ENCODE measurements around the gene ATP11C.

ATP11C gene

DNA sequence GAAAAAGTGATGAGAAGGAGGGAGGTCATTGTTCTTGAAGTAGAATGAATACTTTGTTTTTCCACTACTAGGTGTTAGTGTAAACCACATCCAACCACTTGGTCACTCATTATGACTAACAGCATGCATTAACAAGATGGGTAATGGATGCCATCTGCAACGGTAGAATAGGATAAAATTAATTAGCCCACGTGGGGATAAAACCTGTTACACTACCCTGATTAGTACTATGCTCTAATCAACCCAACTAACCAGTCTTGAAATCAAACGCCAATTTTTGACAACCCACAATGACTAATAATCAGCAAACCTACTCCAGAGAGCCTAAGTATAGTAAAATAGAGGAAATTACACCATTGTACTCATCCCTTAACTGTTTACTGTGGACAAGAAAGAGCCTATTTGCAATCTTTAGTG lies 131.4 kb downstream of the ATP11C start:
- no peak for DNase-seq

DNA sequence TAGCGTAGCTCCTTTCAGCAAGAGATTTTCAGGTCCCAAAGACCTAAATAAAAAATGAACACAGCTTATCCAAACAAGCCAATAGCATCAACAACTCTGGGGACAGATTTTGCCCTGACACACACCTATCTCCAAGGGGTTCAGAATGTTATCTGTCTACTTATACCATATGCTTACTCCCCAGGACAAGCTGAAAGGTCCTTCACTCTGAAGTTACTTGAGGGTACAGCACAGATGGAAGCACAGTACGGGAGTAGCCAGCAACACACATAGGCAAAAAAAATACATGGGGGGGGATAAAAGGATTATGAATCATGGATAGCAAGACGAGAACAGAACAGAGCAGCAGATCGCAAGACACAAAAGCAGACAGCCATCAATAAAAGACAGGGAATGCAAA lies 134.2 kb downstream of the ATP11C start:
- DNase-seq, result no peak

DNA sequence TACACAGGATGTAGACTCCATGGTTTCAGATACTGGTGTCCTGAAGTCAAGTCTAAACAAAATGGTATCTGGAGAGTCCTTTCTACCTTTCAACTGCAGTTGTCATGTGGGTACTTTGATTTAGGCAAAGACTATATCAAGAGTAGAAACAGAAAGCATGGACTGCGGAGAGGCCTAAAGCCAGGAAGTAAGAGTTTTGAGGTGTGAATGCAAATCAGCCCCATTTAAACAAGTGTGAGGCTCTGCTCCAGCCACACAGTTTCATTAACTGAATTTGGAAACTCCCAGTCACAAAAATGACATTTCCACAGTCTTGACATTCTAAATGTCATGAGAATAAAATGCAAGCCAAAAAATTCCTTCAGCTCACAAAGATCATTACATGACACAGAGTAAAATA lies 137.7 kb downstream of the ATP11C start:
- DNase-seq, result peak; percentile 6

DNA sequence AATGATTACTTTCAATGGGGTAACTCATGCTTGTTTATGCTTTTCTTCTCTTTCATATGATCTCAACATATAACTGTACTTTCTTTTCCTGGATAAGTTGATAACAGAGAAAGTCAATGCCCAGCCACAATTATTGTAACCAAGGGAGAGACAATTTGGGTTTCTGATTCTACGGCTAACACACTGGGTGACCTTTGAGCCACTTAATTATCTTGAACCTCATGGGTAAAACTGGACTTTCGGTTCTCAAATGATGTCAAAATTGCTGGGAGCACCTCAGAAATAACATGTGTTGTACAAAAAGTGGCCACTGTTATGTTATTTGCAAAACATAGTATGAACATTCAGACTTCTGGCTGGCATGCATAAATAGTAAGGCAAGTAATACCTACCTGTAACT lies 145.3 kb downstream of the ATP11C start:
- no peak for DNase-seq

DNA sequence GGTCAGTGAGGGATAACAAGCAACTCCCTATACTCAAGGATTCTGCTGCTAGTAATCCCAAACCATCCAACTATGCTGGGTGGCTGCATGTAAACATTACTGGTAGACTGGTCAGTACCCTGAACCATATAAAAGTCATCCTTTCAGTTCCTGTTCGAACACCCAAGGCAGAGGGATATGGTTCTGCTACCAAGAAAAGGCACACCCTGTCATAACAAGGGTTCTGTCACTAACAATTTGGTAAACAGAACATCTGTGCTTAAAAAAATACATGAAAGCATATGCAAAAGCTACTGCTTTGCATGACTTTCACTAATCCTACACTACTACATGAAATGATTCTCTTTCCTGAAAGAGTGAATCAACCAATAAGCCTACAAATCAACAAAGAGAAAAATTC lies 148.0 kb downstream of the ATP11C start:
- no peak for DNase-seq

DNA sequence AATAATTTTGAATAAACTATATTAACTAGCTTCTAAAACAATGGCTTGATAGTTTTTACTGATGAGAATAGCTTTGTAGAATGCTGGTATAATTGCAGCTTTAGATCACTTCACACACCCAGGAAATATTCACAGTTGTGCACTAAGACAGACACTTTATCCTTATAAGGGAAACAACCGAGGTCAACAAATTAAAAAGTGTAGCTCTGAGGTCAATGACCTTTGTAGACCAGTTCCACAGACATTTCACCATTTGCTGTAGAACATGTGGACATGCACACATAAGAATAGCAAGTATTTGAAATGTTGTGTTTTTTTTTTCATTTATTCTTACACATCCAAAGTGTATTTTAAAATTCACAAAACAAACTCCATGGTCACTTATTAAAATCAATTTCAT lies 148.9 kb downstream of the ATP11C start:
- DNase-seq, result no peak

DNA sequence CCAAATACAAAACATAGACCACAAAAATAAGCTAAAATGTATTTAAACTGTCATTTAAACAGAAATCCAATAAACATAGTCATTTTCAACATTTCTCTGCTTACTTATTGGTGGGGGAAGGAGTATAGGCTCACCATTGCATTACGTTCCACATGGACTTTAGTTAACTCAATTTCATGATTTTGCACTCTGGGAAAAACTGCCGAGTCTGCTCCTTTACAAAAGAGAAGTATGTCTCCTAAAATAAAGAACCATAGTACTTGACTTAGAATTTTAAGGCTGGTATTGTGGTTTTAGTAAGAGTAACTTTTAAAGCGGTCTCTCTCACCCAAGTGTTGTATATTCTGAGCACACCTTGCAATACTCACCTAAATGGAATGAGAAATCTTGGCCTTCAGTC lies 149.8 kb downstream of the ATP11C start:
- DNase-seq, result no peak

DNA sequence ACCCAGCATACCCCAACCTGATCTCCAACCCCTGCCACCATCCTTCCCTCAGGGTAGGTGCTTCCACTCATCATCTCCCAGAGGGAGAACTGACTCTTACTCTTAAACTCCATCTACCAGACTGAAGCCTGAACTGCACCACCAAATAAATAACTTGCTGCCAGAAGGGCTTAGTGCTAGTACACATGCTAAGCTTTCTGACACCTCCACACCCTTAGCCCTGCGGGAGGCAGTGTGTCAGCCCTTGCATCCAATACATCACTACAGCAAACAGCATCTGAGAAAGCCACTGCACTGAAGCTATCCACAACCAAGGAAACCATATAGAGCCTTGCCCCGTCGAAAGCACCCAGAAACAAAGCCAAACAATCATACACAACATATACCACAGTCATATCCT lies 156.3 kb downstream of the ATP11C start:
- no peak for DNase-seq

DNA sequence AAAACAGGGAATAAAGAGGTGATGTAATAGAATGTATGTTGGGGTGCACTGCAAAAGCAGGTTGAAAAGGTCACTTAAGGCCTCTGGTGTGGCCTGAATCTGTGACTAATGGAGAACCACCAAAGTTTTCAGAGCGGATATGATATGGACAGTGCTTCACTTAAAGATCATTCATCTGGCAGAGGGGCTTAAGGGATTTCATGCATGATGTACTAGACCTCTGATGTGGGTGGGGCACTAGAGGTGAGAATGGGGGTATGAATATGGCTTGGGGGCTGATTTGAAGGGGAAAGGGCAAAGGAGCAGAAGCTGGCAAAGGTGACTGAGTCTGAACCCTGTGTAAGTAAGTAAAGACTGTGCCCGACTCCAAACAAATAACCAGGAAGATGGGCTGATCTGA lies 162.5 kb downstream of the ATP11C start:
- no peak for DNase-seq

DNA sequence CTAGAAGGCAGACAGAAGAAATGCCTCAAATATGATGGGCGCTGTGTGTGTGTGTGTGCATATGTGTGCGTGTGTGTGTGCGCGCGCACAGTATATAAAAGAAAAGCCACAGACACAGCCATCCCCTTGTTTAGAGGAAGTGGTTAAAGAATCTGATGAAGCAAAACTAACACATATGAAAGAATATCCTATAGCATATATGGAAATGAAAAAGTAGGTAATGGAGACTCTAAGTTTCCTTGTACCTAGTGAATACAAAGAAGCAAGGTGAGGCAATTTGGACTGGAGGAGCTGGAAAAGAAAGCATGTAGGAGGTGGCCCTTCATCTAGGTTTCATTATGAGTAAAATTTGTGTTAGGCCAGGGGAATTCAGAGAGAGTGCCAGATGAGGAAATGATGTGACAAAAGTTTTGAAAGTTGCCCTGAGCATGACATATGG lies 166.3 kb downstream of the ATP11C start:
- peak; percentile 56 for DNase-seq

DNA sequence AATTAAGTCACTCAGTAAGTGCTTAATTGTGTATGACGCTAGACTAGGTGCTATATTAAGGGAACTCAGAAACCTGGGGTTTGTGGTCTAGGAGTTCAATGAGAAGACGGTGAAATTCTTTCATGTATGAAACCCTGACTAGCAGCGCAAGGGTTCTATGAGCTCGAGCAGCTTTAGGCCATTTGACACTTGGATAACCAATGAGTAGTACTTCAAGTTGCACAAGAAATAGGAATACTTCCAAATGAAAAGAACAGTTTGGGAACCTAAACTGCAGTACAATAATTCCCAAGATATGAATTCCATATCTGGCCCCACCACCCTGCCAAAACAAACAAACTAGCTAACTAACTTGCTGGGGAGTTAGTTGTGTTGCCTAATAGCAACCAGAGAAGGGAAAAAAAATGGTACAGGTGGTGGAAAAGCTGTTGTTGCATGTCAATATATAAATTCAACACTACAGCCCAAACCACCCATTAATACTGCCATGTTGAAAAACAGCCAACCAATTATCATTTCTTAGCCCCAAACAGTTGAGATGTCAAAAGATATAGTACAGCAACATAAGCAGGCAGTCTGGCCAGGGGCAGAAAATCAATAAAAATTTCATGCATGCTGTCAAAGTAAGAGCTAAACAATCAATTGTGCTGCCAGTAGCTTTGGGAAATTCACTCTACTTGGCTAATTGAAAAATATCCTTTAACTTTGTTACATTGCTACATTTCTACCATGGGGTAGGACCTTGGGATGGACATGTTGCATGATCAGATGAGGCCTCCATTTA lies 170.3 kb downstream of the ATP11C start:
- no peak for DNase-seq

DNA sequence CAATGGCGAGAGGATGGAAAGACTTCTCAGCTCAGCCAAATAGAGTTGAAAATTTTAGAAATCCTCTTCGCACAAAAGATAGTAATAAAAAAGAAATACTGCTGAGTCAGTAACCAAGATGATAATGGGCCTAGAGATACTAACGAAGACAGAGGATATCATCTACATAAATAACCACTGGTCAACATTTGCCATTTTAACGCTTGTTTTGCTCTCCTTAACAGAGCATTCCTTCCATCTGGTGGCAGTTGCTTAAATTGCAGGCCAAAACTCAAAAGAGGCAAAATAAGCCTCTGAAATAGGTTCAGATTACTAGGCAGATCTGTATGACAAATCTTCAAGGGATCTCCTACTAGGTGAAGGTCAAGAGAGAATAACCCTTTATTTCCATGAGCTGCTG lies 173.2 kb downstream of the ATP11C start:
- no peak for DNase-seq

DNA sequence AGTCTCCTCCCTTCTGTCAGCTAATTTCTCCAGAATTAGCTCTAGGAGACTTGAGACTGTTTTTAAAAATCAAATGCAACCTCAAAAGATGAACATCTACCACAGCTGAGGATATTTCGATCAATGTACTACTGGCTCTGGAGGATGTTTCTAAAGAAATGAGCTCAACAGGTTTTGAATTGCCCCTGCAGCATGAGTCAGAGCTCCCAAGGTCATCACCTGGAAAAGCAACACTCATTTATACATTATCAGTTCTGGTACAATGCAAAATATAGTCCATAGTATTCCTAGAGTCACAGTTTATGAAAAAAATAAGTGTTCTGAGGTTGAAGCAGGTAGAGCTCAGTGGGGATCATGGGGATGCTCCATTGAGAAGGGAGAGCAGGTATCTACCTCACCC lies 174.0 kb downstream of the ATP11C start:
- no peak for DNase-seq

DNA sequence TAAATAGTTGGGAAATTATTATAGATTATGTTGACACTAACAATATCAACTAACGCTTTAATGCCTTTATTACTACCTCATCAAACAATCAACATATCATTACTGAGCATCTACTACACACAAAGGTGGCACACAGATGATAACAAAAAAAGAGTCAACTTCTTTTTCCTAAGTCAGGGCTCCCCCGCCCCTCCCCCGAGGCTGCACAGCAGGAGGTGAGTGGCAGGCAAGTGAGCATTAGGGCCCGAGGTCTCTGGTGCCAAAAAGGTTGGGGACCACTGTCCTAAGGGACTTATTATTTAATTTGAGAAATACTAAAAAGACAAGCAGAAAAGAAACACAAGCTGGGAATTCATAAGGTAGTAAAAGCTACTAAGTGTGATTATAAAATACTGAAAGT lies 174.6 kb downstream of the ATP11C start:
- no peak for DNase-seq

DNA sequence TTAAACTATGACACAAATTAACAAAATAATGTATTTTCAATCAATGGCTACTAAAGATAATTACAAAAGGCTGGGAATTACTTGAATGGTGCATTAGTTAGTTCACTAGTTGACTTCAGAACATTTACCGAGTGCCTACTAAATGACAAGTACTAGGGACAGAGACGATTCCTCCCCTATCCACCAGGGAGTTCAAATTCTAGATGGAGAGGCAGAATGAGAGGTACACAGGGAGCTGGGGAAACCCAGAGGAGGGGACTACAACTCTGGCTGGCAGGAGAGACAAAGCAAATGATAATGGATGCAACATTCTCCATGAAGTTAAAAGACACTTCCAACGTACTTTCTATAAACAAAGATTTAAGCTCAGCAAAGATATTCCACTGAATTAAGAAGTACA lies 181.8 kb downstream of the ATP11C start:
- DNase-seq, result no peak

DNA sequence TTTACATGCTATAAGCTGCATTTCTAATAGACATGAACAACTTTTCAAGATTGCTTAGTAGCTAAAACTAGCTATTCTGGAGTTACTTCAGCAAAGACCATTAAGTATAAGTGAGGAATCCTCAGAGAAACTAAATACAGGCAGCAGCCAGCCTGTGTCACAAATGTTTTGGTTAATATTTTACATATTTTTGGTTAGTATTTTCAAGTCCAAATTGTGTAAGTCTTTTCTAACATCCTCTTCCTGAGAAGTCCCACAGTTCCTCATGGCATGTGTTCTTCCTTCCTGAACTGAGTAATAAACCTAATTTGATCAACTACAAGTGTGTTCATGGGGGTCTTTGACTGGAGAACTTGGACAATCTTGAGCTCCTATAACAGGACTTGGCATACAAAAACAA lies 182.5 kb downstream of the ATP11C start:
- no peak for DNase-seq

DNA sequence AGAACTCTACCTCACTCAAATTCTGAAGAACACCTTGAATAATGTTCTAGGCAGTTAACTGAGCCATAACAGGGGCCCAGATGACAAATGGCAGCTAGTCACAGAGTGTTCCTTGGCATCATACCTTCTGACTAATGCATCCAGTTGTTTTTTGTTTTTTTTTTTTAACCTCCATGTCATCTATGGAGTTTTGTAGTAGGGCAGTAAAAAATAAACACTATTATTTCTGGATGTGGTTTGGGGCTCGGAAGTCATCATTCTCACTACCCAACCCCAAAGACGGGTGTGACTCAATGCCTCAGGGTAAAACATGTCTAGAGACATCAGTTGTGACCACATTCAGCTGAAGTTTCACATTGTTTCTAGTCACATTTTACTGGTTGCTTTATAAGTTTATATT lies 193.7 kb downstream of the ATP11C start:
- DNase-seq, result peak; percentile 20

DNA sequence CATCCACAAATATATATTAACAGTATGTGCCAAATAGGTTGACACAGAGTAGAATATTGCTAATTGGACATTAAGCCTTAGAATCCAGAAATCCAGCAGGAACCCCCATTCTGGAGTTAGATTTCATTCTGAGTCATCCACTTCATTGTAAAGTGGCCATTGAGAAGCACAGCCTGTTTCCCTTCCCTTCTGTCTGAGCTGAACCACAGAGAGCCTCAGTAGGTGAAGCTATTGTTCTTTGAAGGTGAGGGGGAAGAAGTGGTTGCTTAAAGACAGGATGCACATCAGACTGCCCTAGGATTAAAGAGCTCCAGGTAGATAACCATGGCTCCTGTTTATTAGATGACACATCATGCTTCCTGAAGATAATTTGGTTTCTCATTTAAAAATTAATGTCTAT lies 194.3 kb downstream of the ATP11C start:
- DNase-seq, result no peak

DNA sequence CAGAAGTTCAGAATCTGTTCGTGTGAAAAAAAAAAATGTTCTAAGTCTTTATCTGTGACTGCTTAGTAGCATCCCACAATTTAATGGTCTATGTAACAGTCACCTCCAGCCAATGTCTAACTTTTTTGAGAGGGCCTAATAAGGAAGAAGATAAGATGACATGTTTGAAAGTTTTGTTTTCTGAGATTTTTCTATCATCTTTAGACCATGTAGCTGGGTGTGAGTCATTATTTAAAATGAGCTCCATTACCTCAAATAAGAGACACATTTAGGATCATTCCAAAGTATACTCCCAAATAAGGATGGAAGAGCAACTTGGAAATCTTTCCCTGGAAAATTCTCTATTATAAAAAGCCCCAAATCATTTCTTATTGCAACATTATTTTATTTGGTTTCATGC lies 196.7 kb downstream of the ATP11C start:
- no peak for DNase-seq

DNA sequence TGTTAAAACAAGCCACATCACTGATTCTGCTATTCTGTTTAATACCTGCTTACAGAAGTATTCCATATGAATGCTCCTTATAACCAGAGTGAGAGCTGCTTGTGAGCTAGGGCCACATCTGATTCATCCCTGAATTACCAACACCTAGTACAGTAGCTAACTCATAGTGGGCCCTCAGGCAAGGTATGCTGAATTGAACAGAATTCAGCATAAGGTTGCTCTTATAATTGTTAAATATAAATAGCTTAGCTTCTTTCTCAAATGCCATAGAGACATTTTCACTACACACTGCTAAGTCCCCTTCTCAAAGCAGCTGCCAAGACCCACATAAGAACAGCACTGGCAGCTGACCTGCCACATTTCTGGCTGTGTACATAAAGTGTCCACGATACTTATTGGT lies 197.9 kb downstream of the ATP11C start:
- no peak for DNase-seq

DNA sequence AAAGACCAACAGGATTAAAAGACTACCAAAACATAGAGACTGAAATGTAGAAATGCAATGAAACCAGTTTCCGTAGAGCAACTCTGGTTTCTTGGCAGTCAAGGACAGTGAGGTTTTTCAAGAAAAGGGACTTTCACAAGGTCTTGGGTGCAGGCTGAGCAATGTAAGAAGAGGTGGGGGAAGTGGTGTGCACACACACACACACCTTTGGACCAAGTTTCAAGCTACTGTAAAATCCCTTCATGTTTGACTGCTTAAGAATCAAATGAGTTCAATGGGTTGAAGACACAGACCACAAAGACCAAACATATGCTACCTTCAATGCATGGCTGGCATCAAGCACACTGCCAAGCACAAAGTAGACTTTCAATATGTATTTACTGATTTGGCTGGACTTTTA lies 207.1 kb downstream of the ATP11C start:
- no peak for DNase-seq

DNA sequence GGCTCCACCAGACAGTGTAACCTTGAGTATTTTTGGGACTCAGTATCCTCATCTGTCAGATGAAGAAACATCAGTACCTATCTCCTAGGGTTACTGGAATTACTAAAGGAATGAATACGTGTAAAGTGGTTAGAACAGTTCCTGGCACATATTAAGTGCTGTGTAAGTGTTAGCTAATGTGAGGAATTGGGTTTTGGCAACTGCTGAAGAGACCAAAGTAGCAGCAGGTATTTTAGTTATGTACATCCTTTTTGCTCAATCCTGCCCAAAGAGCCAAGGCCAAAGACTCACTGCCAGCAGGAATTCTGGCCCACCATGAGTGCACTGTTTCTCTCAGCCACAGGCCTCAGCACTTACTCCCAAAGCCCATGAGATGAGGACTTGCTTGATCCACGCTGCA lies 208.2 kb downstream of the ATP11C start:
- DNase-seq, result no peak

DNA sequence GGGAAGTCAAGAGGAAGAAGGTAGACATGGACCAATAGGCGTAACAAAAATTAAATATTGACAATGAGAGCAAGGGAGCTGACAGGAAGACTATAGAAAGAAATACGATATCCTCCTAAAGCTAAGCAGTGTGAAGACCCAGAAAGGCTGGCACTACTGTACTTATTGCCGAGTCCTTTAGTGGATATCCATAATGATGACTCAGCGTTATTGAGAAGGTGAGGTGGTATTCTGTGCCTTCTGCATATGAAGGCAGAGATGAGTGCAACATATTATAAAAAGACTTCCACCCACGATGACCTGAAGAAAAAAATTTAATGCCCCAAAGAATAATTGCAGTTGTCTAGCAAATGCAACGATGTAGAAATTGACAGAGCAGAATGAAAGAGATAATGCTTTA lies 211.9 kb downstream of the ATP11C start:
- no peak for DNase-seq

DNA sequence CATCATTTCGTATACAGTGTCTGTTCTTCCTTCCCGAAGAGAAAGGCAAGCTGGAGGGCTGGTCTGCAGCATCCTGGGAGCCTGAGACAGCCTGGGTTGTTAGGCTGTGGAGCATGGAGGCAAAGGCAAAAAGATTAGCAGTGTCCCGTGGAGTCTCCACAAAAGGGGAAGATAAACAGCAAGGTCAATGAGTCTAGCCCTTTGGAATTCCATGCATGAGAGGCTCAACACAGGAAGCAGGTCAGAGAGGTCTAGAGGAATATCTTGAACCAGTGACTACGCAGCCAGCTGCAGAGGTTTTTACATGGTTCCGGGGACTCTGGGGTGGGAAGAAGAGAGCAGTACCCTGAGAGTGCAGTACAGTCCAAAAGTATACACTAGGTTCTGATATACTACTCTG lies 212.7 kb downstream of the ATP11C start:
- DNase-seq, result no peak

DNA sequence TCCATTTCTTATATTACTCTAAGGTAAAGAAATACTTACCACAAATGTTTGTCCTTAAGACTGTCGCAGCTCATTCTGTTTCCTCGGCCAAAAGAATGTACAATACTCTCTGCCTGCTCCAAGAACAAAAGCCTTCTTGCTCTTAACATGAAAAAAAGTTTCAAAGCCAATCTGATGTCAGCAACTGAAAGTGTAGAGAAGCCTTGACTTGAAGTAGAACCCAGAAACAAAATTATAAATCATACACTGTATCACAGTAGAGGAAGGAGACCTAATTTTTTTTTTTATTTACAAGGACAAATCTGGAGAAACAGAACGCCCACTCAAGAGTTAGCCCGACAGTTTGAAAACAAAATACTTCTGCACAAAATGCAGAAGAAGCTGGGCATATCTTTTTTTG lies 224.8 kb downstream of the ATP11C start, which contains the start of gene MCF2:
Gene MCF2 (minus strand): TSS at position 101 of the 400 bp plus-strand sequence. CDS start 56,423 bp downstream, outside the sequence.
- DNase-seq, result no peak
